Right lobe of liver (tissue), 6 donors: ENCODE results near the gene SLC38A1. TPM values are rescaled to one million over a fixed set of nuclear protein-coding genes. Genes with fewer than 3 reads are reported as not detected.
A peak's percentile ranks its signal among the peaks of the same experiment; 100 is the strongest.

Experiments
- ATAC-seq, 4 donors: fragments of 200-7000 bp; cut with Tn5 transposase; one replicate each; pipeline ENCODE4 v1.9.1; 2020; ENCODE audit warnings: mild to moderate bottlenecking in 4 of 4, moderate library complexity in 4 of 4
- DNase-seq, 3 donors: peaks; one replicate each; pipeline ENCODE4 v3.0.0-alpha.2; 2020
- H3K27ac ChIP-seq, 3 donors: fragments of 200-600 bp; one replicate each; pipeline ENCODE4 v1.8.0; 2022
- H3K27me3 ChIP-seq, 2 donors: fragments of 200-600 bp; one replicate each; pipeline ENCODE4 v1.8.0; 2022
- H3K36me3 ChIP-seq, 4 donors: fragments of 200-600 bp; sonication (generic) in 1 of 4; one replicate each; pipeline versions ENCODE4 v1.5.1 to v1.8.0; 2017 to 2022; ENCODE audit warnings: control low read depth in 1 of 4
- H3K4me1 ChIP-seq, 4 donors: fragments of 200-600 bp; sonication (generic) in 1 of 4; one replicate each; pipeline versions ENCODE4 v1.5.1 to v1.8.0; 2017 to 2022; ENCODE audit warnings: control low read depth in 1 of 4
- H3K4me3 ChIP-seq, 3 donors: fragments of 200-600 bp; one replicate each; pipeline ENCODE4 v1.8.0; 2022
- H3K9me3 ChIP-seq, 4 donors: fragments of 200-600 bp; sonication (generic) in 1 of 4; one replicate each; pipeline versions ENCODE4 v1.5.1 to v1.8.0; 2017 to 2022; ENCODE audit warnings: control low read depth in 1 of 4
- CTCF ChIP-seq, 4 donors: fragments of 200-600 bp in 3 of 4; fragments of 450-650 bp in 1 of 4; IDR thresholded peaks; one replicate each; pipeline versions ENCODE4 v1.5.1 to v1.8.0; 2016 to 2022; ENCODE audit warnings: antibody characterized with exemption in 4 of 4, mild to moderate bottlenecking in 2 of 4
- POLR2A ChIP-seq: fragments of 450-650 bp; IDR thresholded peaks from one replicate; pipeline ENCODE4 v1.6.1; 2017; ENCODE audit warnings: antibody characterized with exemption, mild to moderate bottlenecking
- WGBS: methylation state at CpG from one replicate; pipeline ENCODE4 v1.1.6; 2018; ENCODE audit warnings: low coverage, low lambda C conversion rate; ENCODE audit not compliant: insufficient coverage; ENCODE audit errors: missing lambda C conversion rate; 5-methylcytosine and 5-hydroxymethylcytosine counted together
- intact Hi-C, 2 donors: fragments of 100-400 bp; cut with DNase I; formaldehyde crosslinking; loops; one replicate each; pipeline versions ENCODE4 v1.11.2 to v1.14.1; 2022
- total RNA-seq, 6 experiments: library from RNA; depleted of rRNA in 2 of 6; stranded (reverse); fragments of >200 nt in 2 of 6; fragmentation: NEBNext Ultra II Directional in 3 of 6; extraction: Animal tissue kit (Norgen Biotek cat#: 25700) in 3 of 6; gene quantifications; one replicate each; pipeline versions ENCODE4 v1.1.0 to v1.2.4, GENCODE V29; 2016 to 2023
- donor health status: DM: no; HTN: yes; CAD: no.
- donor health status: DM: no; HTN: no; CAD: no.
- donor health status: DM: no; HTN: no; CAD: no.
- donor health status: DM: no; HTN: yes; CAD: no.
- donor health status: DM: no; HTN: yes; CAD: no.

SLC38A1 gene
- total RNA-seq, 6 experiments from 2014 or later, result 7.9 to 20.7 (median 12.2) TPM

- no peaks in the 10 kb centered on the region for H3K27me3 ChIP-seq
- no peak overlapping the region for H3K4me3 ChIP-seq
- H3K36me3 ChIP-seq, result no peaks in the 10 kb centered on the region
- intact Hi-C loops, result no loop called here
- H3K9me3 ChIP-seq, result no peaks in the 10 kb centered on the region
- ATAC-seq (peak in 1 of 4 donors; percentile 45), DNase-seq (no peak)
- 28% methylated on average over 2 of the region's 2 CpGs for WGBS
- TF ChIP-seq CTCF (IDR thresholded peaks at IDR 0.05), result no peak
- TF ChIP-seq POLR2A, result no peak
- H3K4me1 ChIP-seq, result no peaks in the 10 kb centered on the region
- H3K27ac ChIP-seq, result no peak overlapping the region
These were observed 132.6 kb downstream of the SLC38A1 start for GRCh38 chr12:46136249-46136648.

GRCh38 chr12:46135750-46136149 is 133.1 kb downstream of the SLC38A1 start:
- DNase-seq (no peak), ATAC-seq (no peak)
- no peaks in the 10 kb centered on the region for H3K36me3 ChIP-seq
- TF ChIP-seq CTCF (IDR thresholded peaks at IDR 0.05) (no peak), POLR2A (no peak)
- no peak overlapping the region for H3K4me3 ChIP-seq
- no peaks in the 10 kb centered on the region for H3K4me1 ChIP-seq
- H3K27me3 ChIP-seq, result no peaks in the 10 kb centered on the region
- no peak overlapping the region for H3K27ac ChIP-seq
- no peaks in the 10 kb centered on the region for H3K9me3 ChIP-seq
- WGBS, result 67% methylated on average over 1 of the region's 1 CpG
- intact Hi-C loops, result no loop called here

GRCh38 chr12:46134852-46135251 is 134.0 kb downstream of the SLC38A1 start:
- no peaks in the 10 kb centered on the region for H3K4me1 ChIP-seq
- H3K4me3 ChIP-seq, result no peak overlapping the region
- TF ChIP-seq CTCF (IDR thresholded peaks at IDR 0.05), result no peak
- TF ChIP-seq POLR2A, result no peak
- no peaks in the 10 kb centered on the region for H3K27me3 ChIP-seq
- no peak for DNase-seq
- H3K9me3 ChIP-seq, result no peaks in the 10 kb centered on the region
- no peaks in the 10 kb centered on the region for H3K36me3 ChIP-seq
- no peak for ATAC-seq
- intact Hi-C loops, result no loop called here
- H3K27ac ChIP-seq, result no peak overlapping the region

GRCh38 chr12:46134205-46134811 is 134.5 kb downstream of the SLC38A1 start:
- no peak overlapping the region for H3K27ac ChIP-seq
- no peaks in the 10 kb centered on the region for H3K4me1 ChIP-seq
- no peaks in the 10 kb centered on the region for H3K9me3 ChIP-seq
- intact Hi-C loops, result no loop called here
- DNase-seq, result no peak
- WGBS, result 71% methylated on average over 2 of the region's 2 CpGs
- H3K36me3 ChIP-seq, result no peaks in the 10 kb centered on the region
- no peaks in the 10 kb centered on the region for H3K27me3 ChIP-seq
- no peak for TF ChIP-seq CTCF (IDR thresholded peaks at IDR 0.05)
- no peak for TF ChIP-seq POLR2A
- H3K4me3 ChIP-seq, result no peak overlapping the region
- ATAC-seq, result no peak

- Histone ChIP-seq H3K27me3 (no peaks in the 10 kb centered on the region), H3K36me3 (no peaks in the 10 kb centered on the region), H3K4me1 (no peaks in the 10 kb centered on the region), H3K27ac (no peak overlapping the region), H3K4me3 (no peak overlapping the region), H3K9me3 (no peaks in the 10 kb centered on the region)
- TF ChIP-seq CTCF (IDR thresholded peaks at IDR 0.05), result no peak
- no peak for TF ChIP-seq POLR2A
- intact Hi-C loops, result no loop called here
- ATAC-seq, result no peak
- 29% methylated on average over 1 of the region's 2 CpGs for WGBS
- no peak for DNase-seq
These were observed 135.1 kb downstream of the SLC38A1 start for GRCh38 chr12:46133751-46134150.
